CD4-positive, alpha-beta T cell (primary cell): ENCODE measurements around the gene RXRA. TPM values are rescaled to one million over a fixed set of nuclear protein-coding genes. Genes with fewer than 3 reads are reported as not detected.

ENCODE experiments used
- ATAC-seq: fragments of 200-7000 bp; cut with Tn5 transposase; one replicate; pipeline ENCODE4 v1.10.0; 2022; ENCODE audit warnings: mild to moderate bottlenecking; ENCODE audit not compliant: poor library complexity
- CTCF ChIA-PET: fragments of 350-600 bp; sonication (Branson Sonifier 250); formaldehyde crosslinking; loops from one replicate; lab custom pipeline; 2021; ENCODE audit warnings: antibody characterized with exemption, inconsistent platforms; lab: Charles Lee
- POLR2A ChIA-PET: fragments of 350-600 bp; sonication (Branson Sonifier 250); formaldehyde crosslinking; loops from one replicate; lab custom pipeline; 2021; ENCODE audit warnings: antibody characterized with exemption, inconsistent platforms; lab: Charles Lee
- DNase-seq, 14 experiments: peaks; one replicate each; pipeline ENCODE4 v3.0.0-alpha.2; 2013 to 2020; ENCODE audit warnings: mixed read lengths in 2 of 14
- H3K27ac ChIP-seq, 2 donors: one replicate each; pipeline versions ENCODE4 v1.5.1 to v1.7.0; 2013; ENCODE audit warnings: low read length in 2 of 2, low read depth in 1 of 2, mild to moderate bottlenecking in 1 of 2
- H3K27me3 ChIP-seq, 2 experiments: 1 replicate in 1 of 2; 2 replicates in 1 of 2; pipeline versions ENCODE4 v1.6.1 to v1.7.0; 2013; ENCODE audit warnings: low read length in 2 of 2, control low read depth in 1 of 2, mild to moderate bottlenecking in 1 of 2, moderate library complexity in 1 of 2; ENCODE audit not compliant: insufficient read depth in 2 of 2, control insufficient read depth in 1 of 2
- H3K36me3 ChIP-seq: one replicate; pipeline ENCODE4 v1.6.1; 2013; ENCODE audit warnings: low read length, control low read depth; ENCODE audit not compliant: insufficient read depth
- H3K4me1 ChIP-seq: one replicate; pipeline ENCODE4 v1.6.1; 2013; ENCODE audit warnings: low read length, control low read depth; ENCODE audit not compliant: insufficient read depth
- H3K4me3 ChIP-seq: one replicate; pipeline ENCODE4 v1.5.1; 2013; ENCODE audit warnings: mild to moderate bottlenecking, low read length, moderate library complexity
- H3K9me3 ChIP-seq, 2 experiments: 1 replicate in 1 of 2; 2 replicates in 1 of 2; pipeline versions ENCODE4 v1.6.1 to v1.7.0; 2013; ENCODE audit warnings: low read length in 2 of 2, mild to moderate bottlenecking in 2 of 2, control low read depth in 1 of 2, moderate library complexity in 1 of 2; ENCODE audit not compliant: control insufficient read depth in 1 of 2, insufficient read depth in 1 of 2
- H3K27ac Mint-ChIP-seq: one replicate; pipeline ENCODE4 v1.8.0; 2020; ENCODE audit warnings: mixed read lengths
- H3K27me3 Mint-ChIP-seq: one replicate; pipeline ENCODE4 v1.8.0; 2021; ENCODE audit warnings: mixed read lengths
- H3K36me3 Mint-ChIP-seq: one replicate; pipeline ENCODE4 v1.8.0; 2021; ENCODE audit warnings: low read depth, mixed read lengths
- H3K4me1 Mint-ChIP-seq: one replicate; pipeline ENCODE4 v1.8.0; 2021; ENCODE audit warnings: low read depth, mixed read lengths
- H3K4me3 Mint-ChIP-seq: one replicate; pipeline ENCODE4 v1.8.0; 2020; ENCODE audit warnings: mild to moderate bottlenecking, mixed read lengths
- H3K9me3 Mint-ChIP-seq: one replicate; pipeline ENCODE4 v1.8.0; 2020; ENCODE audit warnings: mixed read lengths
- CTCF ChIP-seq: fragments of 200-600 bp; IDR thresholded peaks from one replicate; pipeline ENCODE4 v1.8.0; 2022; ENCODE audit warnings: antibody characterized with exemption, mild to moderate bottlenecking
- intact Hi-C, 2 experiments: fragments of 100-400 bp; cut with DNase I in 1 of 2; cut with micrococcal nuclease in 1 of 2; formaldehyde crosslinking; loops; one replicate each; pipeline versions ENCODE4 v1.15.1 to v1.9.0; 2023 to 2025; cut with DNase I, micrococcal nuclease
- total RNA-seq, 174 experiments: library from RNA in 2 of 174; stranded (reverse) in 2 of 174; gene quantifications; one replicate each; pipeline ENCODE4 v1.2.3 and lab custom pipeline; 2021 to 2026

The RXRA gene
- total RNA-seq, 2 experiments from 2014 or later: 7.3 to 8.4 TPM

- ATAC-seq (no peak), DNase-seq (no peak)
- ChIA-PET CTCF (no interaction called here), POLR2A (no interaction called here)
- Mint-ChIP-seq H3K27me3 (no peaks in the 10 kb centered on the region), H3K9me3 (no peaks in the 10 kb centered on the region), H3K4me1 (peaks cover 8% of the 10 kb centered on the region), H3K27ac (no peak overlapping the region), H3K4me3 (no peak overlapping the region), H3K36me3 (no peaks in the 10 kb centered on the region)
- Histone ChIP-seq H3K4me3 (no peak overlapping the region), H3K36me3 (no peaks in the 10 kb centered on the region), H3K4me1 (peaks cover 12% of the 10 kb centered on the region), H3K27me3 (no peaks in the 10 kb centered on the region), H3K9me3 (no peaks in the 10 kb centered on the region), H3K27ac (no peak overlapping the region)
- intact Hi-C loops: no loop called here
- no peak for TF ChIP-seq CTCF
Measured at GRCh38 chr9:134291961-134292871, 34.0 kb upstream of the RXRA start.

- Mint-ChIP-seq H3K4me3 (no peak overlapping the region), H3K36me3 (no peaks in the 10 kb centered on the region), H3K4me1 (peaks cover 8% of the 10 kb centered on the region), H3K27ac (no peak overlapping the region), H3K27me3 (no peaks in the 10 kb centered on the region), H3K9me3 (no peaks in the 10 kb centered on the region)
- no peak for ATAC-seq
- ChIA-PET POLR2A (interaction anchor here (1.6 kb wide), 1 partner anchor 32 kb away, joined by 5 read pairs; no protein-coding TSS in a partner anchor), CTCF (no interaction called here)
- no peak for DNase-seq
- Histone ChIP-seq H3K4me1 (peaks cover 12% of the 10 kb centered on the region), H3K36me3 (no peaks in the 10 kb centered on the region), H3K9me3 (no peaks in the 10 kb centered on the region), H3K27me3 (no peaks in the 10 kb centered on the region), H3K27ac (no peak overlapping the region), H3K4me3 (no peak overlapping the region)
- TF ChIP-seq CTCF: no peak
- intact Hi-C loops: no loop called here
Measured at GRCh38 chr9:134293031-134293521, 33.2 kb upstream of the RXRA start.

- H3K27me3 ChIP-seq: no peaks in the 10 kb centered on the region
- no peak overlapping the region for H3K27ac ChIP-seq
- no peaks in the 10 kb centered on the region for H3K36me3 ChIP-seq
- H3K4me1 Mint-ChIP-seq: peaks cover 8% of the 10 kb centered on the region
- H3K4me3 Mint-ChIP-seq: peak overlapping the region; percentile 67
- H3K9me3 Mint-ChIP-seq: no peaks in the 10 kb centered on the region
- no peaks in the 10 kb centered on the region for H3K27me3 Mint-ChIP-seq
- DNase-seq: peak in 1 of 14 experiments; percentile 22
- H3K27ac Mint-ChIP-seq: no peak overlapping the region
- no peaks in the 10 kb centered on the region for H3K9me3 ChIP-seq
- intact Hi-C loops: no loop called here
- H3K4me3 ChIP-seq: peak overlapping the region; percentile 10
- no peak for ATAC-seq
- ChIA-PET POLR2A (interaction anchor here (0.8 to 1.6 kb wide), 2 partner anchors 17 to 32 kb away, joined by 3 to 5 read pairs; no protein-coding TSS in a partner anchor), CTCF (no interaction called here)
- no peak for TF ChIP-seq CTCF
- H3K36me3 Mint-ChIP-seq: no peaks in the 10 kb centered on the region
- H3K4me1 ChIP-seq: peaks cover 12% of the 10 kb centered on the region
Measured at GRCh38 chr9:134293611-134294152, 32.6 kb upstream of the RXRA start.
